Jurkat, Clone E6-1 (cell line): ENCODE results near the gene MCTP1.

ENCODE experiments used
- DNase-seq: peaks from one replicate; pipeline ENCODE4 v3.0.0-alpha.2; 2011; ENCODE audit warnings: low read depth, low spot score
- H3K4me3 ChIP-seq: 2 replicates; pipeline ENCODE4 v1.5.1; 2011; ENCODE audit warnings: mild to moderate bottlenecking, low read length, control low read depth, moderate library complexity

Gene MCTP1

DNA sequence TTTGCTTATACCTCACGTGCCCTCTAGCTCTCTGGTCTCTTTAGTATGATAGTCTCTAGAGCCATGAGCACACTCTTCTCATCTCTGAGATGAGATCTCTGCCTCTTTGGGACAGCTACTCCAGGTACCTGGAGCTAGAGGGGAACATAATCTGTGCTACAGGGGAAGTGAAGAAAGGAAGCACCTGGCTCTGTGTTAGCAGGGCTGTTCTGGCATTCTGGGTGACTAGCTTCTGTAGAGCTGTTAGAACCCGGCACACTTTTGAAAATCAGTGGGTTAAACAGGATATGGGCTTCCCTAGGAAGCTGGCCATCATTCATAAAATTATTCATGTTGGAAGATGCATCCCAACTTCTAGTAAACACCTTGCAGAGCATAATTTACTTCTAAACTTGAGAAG is 224.8 kb downstream of the MCTP1 start:
- DNase-seq, result no peak

DNA sequence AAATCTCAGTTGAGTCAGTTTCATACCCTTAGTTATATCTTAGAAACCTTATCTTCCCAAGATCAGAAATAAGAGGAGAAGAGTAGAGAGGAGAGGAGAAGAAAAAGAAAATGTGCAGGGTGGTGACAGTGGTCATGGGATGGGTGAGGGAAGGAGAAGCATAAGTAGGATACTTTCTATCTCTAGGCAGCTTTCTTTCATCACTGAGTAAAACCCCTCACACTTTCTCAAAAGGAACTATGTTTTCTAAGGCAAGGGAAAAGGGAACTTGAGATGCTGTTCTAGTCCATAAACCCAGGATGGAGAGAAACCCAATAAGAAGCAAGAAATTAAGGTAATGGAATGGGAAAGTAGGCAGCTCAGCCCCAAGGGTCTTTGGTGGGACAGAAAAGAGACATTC is 225.3 kb downstream of the MCTP1 start:
- DNase-seq, result no peak
- H3K4me3 ChIP-seq, result no peak overlapping the region

More for the DNA sequence above, 224.8 kb downstream of the MCTP1 start:
- no peak overlapping the region for H3K4me3 ChIP-seq

DNA sequence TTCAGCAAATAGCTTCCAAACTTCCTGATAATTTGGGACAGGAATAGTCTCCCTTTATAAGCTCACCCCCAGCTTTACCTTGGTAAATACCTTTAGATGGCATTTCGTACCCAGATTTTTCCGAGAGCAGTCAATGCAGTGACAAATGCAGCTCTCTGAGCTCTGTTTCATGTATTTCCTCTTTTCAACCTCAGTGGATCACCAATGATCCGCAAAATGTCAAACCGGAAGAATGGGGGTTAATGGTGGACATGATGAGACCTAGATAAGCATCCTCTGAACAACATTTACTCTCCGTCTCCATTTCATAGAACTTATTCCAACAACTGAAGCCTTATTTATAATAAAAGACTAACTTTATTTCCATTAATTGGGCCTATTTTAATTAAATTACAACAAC is 227.3 kb downstream of the MCTP1 start:
- DNase-seq, result peak; percentile 6
- no peak overlapping the region for H3K4me3 ChIP-seq

DNA sequence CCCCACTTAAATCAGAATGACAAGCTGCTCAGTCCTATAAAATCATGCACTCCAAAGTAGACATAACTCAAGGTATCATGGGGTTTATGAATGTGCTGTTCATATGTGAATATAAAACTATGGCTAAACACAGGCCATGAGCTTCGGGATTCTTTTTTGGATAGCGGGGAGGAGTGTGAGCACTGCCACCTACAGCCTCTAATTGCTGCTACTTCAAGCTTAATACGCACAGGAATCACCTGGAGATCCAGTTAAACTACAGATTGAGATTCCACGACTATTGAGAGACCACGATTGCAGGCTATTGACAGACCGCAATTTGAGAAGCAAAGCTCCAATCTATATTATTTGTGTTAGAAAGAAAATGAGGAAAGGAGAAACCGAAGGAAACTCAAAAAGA is 231.6 kb downstream of the MCTP1 start:
- DNase-seq, result no peak
- H3K4me3 ChIP-seq, result no peak overlapping the region

DNA sequence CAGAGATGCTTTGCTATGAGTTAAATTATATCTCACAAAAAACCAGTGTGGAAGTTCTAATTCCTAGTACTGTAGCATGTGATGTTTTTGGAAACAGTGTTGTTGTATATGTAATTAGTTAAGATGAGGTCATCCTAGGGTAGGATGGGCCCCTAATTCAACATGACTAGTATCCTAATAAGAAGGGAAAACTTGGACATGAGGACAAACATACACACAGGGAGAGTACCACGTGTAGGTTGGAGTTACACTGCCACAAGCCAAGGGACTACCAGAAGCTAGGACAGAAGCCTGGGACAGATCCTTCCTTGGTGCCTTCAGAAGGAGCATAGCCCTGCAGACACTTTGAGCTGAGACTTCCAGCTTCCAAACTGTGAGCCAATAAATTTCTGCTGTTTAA is 234.2 kb downstream of the MCTP1 start:
- H3K4me3 ChIP-seq, result no peak overlapping the region
- DNase-seq, result no peak

DNA sequence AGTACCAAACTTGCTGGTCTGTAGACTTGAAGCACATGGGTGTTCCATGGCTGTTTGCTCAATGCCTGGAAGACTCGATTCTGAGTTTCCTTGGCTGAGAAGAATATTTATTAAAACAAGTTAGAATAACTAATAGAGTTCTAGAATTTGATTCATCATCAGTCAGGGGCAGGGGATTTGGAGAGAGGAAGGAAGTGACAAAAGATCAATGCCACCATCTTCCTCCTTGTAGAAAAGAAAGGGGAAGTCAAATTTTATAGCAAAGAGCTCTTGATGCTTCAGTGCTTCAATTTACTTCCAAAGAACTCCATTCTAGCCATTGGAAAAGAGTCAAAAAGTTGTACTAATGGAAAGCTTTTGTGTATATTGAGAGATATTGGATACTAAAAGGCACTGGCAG is 236.3 kb downstream of the MCTP1 start:
- DNase-seq, result no peak
- no peak overlapping the region for H3K4me3 ChIP-seq

DNA sequence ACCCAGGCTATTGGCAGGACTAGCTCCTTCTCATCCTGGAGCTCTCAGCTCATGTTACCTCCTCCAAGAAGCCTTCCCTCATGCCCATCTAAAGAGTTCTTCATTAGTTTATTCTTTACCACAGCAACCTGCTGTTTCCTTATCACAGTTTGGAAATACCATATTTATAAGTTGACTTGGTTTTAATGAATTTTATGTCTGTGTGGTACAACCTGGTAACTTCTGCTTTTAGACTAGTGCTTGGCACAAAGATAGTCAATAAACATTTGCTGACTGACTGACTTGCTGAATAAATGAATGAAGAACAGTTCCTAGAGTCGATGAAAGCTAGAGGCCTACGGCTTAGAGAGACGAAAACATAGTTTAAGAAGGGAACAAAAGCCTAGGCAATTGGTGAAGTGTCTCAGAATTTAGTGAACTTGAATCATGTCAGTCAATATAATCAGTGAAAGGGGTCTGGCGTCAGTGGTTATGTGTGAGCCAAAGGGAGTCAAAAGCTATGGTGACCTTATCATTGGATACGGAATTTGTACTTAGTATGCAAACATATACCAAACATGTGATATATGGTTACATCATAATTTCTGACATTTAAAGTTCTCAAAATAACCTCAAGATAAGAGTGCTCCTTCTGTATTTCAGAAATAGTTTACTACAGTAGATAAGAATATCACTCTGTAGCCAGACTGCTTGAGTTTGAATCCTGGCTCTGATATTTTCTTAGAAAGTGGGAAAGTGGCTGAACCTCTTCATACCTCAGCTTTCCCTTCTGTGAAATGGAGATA is 239.5 kb downstream of the MCTP1 start:
- no peak overlapping the region for H3K4me3 ChIP-seq
- DNase-seq, result no peak

DNA sequence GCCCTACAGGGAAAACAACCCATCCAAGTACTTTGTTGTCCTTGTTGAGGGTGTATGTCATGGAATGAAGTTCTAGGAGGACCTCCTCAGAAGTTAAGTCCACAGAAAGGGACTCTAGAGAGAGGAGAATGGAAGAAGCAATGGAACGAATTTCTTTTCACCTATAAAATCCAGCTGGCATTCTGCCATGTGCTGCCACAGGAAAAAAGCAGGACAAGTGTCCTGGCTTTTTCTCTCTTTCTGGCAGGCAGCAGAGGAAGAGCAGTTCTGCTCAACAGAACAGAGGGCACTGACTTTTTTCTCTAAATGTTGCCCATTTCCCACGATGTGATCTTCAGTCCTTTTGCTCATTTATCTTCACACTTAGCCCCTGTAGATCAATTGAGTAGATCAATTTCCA is 240.8 kb downstream of the MCTP1 start:
- no peak for DNase-seq
- no peak overlapping the region for H3K4me3 ChIP-seq

DNA sequence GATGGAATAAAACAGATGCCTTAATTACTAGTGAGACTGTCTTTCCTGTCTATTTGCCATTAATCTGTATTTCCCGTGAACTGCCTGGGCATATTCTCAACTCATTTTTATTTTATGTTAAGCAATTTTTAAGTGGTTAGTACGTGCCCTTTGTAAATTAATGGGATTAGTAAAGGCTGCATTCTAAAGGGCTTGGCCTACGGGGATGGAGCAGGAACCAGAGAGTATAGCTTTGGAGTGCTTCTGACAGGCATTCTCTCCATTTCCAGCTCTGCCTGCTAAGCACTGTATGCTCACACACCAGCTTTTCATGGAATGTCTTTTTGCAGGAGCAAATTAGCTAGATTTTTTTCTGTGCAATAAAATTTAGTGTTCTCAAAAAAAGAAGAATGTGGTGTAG is 241.2 kb downstream of the MCTP1 start:
- no peak overlapping the region for H3K4me3 ChIP-seq
- no peak for DNase-seq

DNA sequence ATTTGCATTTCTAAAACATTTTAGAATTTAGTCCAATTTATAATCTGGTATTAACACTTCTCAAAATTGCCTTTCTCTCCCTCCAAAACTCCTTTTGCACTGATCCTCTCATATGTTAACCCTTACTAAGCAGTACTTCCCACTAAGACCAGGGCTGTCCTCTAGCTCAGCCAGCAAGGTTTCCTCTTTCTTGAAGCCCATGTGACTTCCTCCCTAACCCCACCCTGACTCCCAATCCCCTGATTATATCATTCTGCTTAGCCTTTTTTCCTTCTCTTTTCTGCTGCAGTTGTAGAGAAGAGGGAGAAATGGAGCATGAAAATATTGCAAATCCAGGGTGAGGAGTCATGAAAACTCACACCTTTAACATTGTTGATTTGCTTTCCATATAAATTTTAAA is 241.7 kb downstream of the MCTP1 start:
- DNase-seq, result no peak
- no peak overlapping the region for H3K4me3 ChIP-seq

DNA sequence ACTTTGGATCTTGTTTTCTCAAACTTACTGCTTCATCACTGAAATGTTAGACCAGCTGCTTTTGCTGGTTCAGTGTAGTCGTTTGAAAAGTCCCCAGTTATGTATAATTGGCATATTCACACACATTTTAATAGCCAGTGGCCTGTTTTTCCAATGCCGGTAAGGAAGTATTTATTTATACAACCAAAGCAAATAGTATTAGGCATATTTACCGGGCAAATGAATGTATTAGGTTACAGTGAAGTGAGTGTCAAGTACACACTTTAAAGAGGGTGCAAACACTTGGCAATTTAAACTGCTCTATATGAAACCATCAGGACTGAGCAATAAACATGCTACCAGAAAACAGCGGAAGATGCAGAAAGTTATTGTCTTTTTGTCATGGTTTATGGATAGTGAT is 242.9 kb downstream of the MCTP1 start:
- H3K4me3 ChIP-seq, result no peak overlapping the region
- no peak for DNase-seq

DNA sequence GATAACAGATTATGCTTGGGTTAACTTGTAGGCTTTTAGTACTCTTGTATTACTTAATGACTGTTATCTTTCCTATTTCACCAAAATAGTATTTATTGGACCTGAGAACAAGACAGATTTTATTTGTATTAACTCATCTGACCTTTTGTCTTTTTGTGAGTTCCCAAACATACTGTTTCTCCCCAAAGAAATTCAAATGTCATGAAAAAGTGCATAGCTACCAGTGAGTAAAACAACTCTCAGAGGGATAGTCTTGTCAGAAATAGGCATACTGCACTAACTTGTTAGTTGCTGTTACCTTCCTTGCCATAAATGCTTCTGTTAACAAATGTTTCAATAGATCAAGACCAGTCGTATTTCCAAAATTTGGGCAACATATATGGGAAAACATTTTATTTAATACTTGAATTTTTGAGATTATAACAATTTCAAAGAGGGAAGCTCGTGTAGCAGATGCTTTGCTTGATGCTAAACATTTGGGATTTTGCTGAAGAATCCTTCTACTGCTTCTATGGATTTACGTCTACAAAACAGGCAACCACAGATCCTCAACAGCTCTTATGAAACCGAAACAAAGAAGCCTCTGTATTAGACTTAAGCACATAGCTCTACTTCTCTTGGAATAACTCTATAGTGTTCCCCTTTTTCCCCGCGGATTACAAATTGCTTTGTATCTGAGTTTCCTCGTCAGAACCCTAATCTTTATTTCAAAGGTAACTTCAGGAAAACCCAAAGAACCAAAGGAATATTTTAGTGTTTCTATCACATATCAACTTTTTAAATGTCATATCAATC is 248.8 kb downstream of the MCTP1 start:
- no peak for DNase-seq
- no peak overlapping the region for H3K4me3 ChIP-seq

DNA sequence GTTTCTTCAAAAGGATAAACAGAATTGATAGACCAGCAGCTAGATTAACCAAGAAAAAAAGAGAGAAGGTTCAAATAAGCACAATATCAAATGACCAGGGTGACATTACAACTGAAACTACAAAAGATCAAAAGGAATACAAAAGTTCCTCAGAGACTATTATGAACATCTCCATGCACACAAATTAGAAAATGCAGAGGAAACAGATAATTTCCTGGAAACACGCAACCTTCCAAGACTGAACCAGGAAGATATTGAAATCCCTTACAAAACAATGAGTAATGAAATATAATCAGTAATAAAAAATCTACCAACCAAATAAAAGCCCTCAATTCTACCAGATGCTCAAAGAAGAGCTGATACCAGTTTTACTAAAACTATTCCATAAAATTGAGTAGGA is 252.1 kb downstream of the MCTP1 start:
- H3K4me3 ChIP-seq, result no peak overlapping the region
- DNase-seq, result no peak

DNA sequence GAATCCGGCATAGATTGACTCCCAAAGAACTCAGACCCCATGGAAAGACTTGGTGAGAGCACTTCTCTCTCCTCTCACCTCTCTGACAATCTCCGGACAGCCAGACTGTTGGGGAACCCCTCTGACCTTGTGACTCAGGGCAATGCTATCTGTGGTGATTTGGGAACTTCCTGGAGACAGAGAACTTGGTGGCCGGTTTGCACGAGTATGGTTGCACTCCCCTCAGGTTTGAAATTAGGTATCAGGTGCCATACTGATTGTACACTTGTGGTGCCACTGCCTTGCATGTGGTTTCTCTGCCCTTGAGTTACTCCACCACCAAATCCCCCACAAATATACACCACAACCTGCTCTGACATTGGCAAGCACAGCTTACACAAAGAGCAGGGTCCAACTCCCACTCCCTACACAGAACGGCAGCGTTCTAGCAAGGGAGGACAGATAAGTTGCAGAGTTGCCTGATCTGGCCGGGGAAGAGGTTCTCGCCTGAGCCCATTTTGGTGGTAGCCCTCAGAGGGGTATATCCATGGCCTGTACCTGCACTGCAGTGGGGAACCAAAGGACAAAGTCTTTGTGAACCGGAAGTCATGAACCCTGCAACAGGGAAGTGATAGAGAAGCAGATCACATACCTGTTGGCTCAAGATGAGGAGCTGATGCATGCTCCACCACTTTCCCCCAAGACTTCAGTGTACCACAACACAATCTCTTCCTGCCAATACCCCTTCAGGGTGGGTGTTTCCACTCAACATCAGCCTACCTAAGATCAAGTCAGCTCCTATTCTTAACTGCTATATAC is 255.1 kb downstream of the MCTP1 start:
- DNase-seq, result no peak
- no peak overlapping the region for H3K4me3 ChIP-seq

DNA sequence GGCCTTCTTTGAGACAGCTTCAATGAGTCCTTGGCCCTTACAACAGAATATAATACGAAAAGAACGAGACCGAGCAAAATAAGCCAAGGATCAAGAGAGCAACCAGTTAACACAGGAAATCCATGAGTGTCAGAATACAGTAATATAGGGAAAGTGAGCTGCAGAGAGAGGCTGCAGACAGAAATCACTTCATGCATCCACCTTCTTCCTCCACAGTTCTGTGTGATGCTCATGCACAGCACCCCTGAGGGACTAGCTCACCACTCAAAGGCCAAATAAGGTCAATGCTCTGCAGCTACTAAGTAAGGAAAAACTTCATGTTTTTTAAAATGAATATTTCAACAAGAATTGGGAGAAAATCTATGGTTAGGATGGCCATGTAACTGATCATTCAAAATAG is 257.1 kb downstream of the MCTP1 start:
- DNase-seq, result no peak

DNA sequence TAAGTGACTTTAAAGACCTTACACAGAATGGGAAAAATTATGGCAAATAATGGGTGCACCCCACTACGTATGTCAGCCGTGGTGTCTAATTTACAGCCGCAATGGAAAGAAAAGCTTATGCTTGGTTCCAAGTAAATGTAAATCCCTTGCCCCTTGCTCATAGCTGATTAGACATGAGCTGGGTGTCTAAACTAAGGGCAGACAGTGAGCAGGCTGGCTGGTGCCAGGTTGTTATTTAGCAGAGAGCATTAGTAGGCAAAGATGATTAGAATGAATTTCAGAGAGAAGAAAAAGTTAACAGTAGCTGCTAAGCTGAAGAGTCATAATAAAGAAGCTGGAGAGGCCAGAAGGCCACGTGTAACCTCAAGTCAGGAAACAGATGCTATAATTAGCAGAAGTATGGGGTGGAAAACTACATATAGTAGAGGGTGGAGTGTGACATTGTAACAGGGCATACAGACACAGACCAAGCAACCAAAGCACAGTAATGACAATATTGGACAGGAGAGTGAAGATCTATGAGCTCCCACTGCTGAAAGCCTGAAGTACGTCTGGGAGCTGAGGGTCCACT is 257.7 kb downstream of the MCTP1 start:
- DNase-seq, result peak; percentile 6
- H3K4me3 ChIP-seq, result no peak overlapping the region

More for the DNA sequence above, 257.1 kb downstream of the MCTP1 start:
- H3K4me3 ChIP-seq, result no peak overlapping the region

DNA sequence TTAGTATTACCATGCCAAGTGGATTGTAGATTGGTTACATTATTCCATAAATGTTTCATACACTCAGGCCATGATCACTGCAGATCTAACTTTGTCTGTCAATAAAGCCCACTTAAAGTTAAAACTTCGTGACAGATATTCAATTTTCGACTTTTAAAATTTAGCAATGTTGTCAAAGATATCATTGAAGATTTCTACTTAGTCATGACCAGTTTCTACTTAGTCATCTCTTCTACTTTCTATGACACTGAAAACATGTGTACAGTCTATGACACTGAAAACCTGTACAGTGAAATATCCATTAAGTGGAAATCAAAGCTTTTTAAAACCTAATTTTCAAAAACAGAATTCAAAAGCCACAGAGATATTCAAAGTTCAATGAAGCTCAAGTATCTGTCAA is 258.2 kb downstream of the MCTP1 start:
- no peak overlapping the region for H3K4me3 ChIP-seq
- no peak for DNase-seq

DNA sequence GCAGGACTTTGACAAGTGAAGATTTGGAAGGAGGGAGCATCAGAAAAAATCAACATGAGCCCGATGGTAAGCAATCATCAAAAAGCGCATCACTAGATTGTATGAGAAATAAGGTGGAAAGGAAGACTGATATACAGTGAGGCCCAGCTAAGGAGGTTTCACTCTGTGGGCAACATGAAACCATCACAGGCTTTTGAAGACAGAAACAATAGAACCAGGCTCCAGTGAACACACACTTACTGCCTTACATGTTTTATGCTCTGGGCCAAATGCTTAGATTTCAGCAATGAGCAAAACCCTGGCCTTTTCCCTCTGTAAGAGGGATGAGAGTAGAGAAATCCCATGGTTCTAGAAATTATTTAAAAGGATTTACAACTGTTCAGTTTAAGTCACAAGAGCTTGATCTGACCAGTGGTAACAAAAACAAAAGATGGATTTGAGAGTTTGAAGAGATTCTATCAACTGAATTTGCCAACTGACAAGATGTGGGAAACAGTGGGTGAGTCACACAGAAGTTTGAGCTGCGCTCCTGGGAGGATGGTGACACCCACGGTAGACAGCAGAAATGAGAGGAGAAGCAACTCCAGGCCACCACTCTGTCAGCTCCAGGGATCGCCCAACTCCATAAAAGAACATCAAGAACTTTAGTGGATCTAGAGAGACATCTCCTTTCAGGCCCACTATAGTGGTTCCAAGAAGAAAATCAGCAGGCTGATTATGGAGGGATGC is 261.8 kb downstream of the MCTP1 start:
- no peak overlapping the region for H3K4me3 ChIP-seq
- DNase-seq, result no peak

DNA sequence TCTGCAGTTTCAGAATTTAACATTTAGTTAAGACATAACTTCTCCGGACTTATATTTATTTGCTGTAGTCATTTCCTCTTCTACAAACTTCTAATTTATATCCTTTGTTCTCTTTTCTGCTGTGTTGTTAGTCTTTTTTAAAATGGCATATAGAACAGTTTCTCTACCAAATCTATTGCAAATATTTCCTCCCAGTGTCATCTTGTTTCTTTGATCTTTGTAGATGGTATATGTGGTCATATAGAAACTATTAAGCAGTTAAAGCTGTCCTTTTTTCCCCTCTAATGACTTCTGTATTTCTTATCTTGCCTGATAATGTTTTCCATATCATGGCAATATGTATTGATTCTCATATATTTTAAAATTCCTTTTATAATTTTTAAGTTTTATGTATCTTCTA is 264.5 kb downstream of the MCTP1 start:
- no peak overlapping the region for H3K4me3 ChIP-seq
- DNase-seq, result no peak
